ENCODE measurements around the gene SEPTIN5.

- TF ChIP-seq ZNF317 (CRISPR knock-in tag; IDR thresholded peaks at IDR 0.05; ENCODE audit: borderline replicate concordance, low read depth) (no peak), CTCF (IDR thresholded peaks at IDR 0.05) (no peak), ZNF263 (CRISPR knock-in tag; IDR thresholded peaks at IDR 0.05; ENCODE audit: low read depth) (no peak), TCF7 (CRISPR knock-in tag; IDR thresholded peaks at IDR 0.05; ENCODE audit: low read depth) (no peak), ZNF425 (CRISPR knock-in tag; conservative IDR thresholded peaks at IDR 0.05) (no peak), ZNF512 (CRISPR knock-in tag; IDR thresholded peaks at IDR 0.05; ENCODE audit: borderline replicate concordance) (no peak), GABPB1 (CRISPR knock-in tag; IDR thresholded peaks at IDR 0.05) (no peak), IRF2 (CRISPR knock-in tag; IDR thresholded peaks at IDR 0.05; ENCODE audit: borderline replicate concordance, low read depth) (no peak), MAX (CRISPR knock-in tag; IDR thresholded peaks at IDR 0.05) (no peak)
Observed at GRCh38 chr22:19743651-19744050, 29.3 kb downstream of the SEPTIN5 start.

All from WTC11 (cell line).